Measurements from ENCODE around the gene ARL6IP6.
"Not testable (repeated sequence)": the region's sequence is repeated elsewhere in the genome, so short reads cannot be mapped to it uniquely, and the experiment has no call there.

ARL6IP6 gene

GRCh38 chr2:152718076-152718908 lies at the start of gene ARL6IP6:
TSS of gene ARL6IP6 (plus strand) at chr2:152718620. CDS start at chr2:152718625, 5 bp downstream.
- DNase-seq: peak; percentile 87

GRCh38 chr2:152674334-152674733 lies 44.1 kb upstream of the ARL6IP6 start:
- no peak for DNase-seq

GRCh38 chr2:152676461-152676860 lies 42.0 kb upstream of the ARL6IP6 start:
- DNase-seq: no peak

GRCh38 chr2:152678808-152679207 lies 39.6 kb upstream of the ARL6IP6 start:
- no peak for DNase-seq

GRCh38 chr2:152682663-152683062 lies 35.8 kb upstream of the ARL6IP6 start:
- no peak for DNase-seq

- DNase-seq: no peak
Measured at GRCh38 chr2:152683400-152683799, 35.0 kb upstream of the ARL6IP6 start.

- no peak for DNase-seq
Measured at GRCh38 chr2:152686321-152686720, 32.1 kb upstream of the ARL6IP6 start.

- no peak for DNase-seq
Measured at GRCh38 chr2:152693033-152693432, 25.4 kb upstream of the ARL6IP6 start.

GRCh38 chr2:152694161-152694661 lies 24.2 kb upstream of the ARL6IP6 start:
- no peak for DNase-seq

- DNase-seq: no peak
Measured at GRCh38 chr2:152695763-152696162, 22.7 kb upstream of the ARL6IP6 start.

- no peak for DNase-seq
Measured at GRCh38 chr2:152696476-152696875, 21.9 kb upstream of the ARL6IP6 start.

- DNase-seq: no peak
Measured at GRCh38 chr2:152701198-152701597, 17.2 kb upstream of the ARL6IP6 start.

GRCh38 chr2:152706477-152707021 lies 11.9 kb upstream of the ARL6IP6 start:
- DNase-seq: no peak

- DNase-seq: no peak
Measured at GRCh38 chr2:152708742-152709141, 9.7 kb upstream of the ARL6IP6 start.

GRCh38 chr2:152710713-152711112 lies 7.7 kb upstream of the ARL6IP6 start:
- DNase-seq: no peak

- no peak for DNase-seq
Measured at GRCh38 chr2:152715112-152715511, 3.3 kb upstream of the ARL6IP6 start.

GRCh38 chr2:152715854-152716428 lies 2.5 kb upstream of the ARL6IP6 start:
- peak in 1 of 2 experiments; percentile 13 for DNase-seq

- peak in 1 of 2 experiments; percentile 8 for DNase-seq
Measured at GRCh38 chr2:152716805-152717227, 1.6 kb upstream of the ARL6IP6 start.

GRCh38 chr2:152717228-152718075 lies 968 bp upstream of the ARL6IP6 start, which contains the start of gene PRPF40A:
TSS of gene PRPF40A (minus strand) at chr2:152717461. CDS start at chr2:152717439, 22 bp downstream.
- peak; percentile 94 to 96 for DNase-seq

- peak in 1 of 2 experiments; percentile 17 for DNase-seq
Measured at GRCh38 chr2:152718909-152719645, 657 bp downstream of the ARL6IP6 start.

GRCh38 chr2:152720794-152721193 lies 2.4 kb downstream of the ARL6IP6 start:
- no peak for DNase-seq

- not testable (repeated sequence) for DNase-seq
Measured at GRCh38 chr2:152722639-152723038, 4.2 kb downstream of the ARL6IP6 start.

Data from NCI-H1930 (cell line).